CD4-positive, alpha-beta T cell treated with Interleukin-2 at 100 ng/mL for 4 hours (primary cell): ENCODE data around the gene TOR1A.

Experiments used
- DNase-seq: peaks from one replicate; pipeline ENCODE4 v3.0.0-alpha.2; 2020; ENCODE audit warnings: low spot score

Gene TOR1A

GRCh38 chr9:129823935-129824601, at the start of gene TOR1A:
Gene TOR1A (minus strand): TSS chr9:129824136. CDS start chr9:129824085, 51 bp downstream.
- peak; percentile 93 for DNase-seq

- DNase-seq: no peak
Measured at GRCh38 chr9:129871046-129871445, 47.1 kb upstream of the TOR1A start.

- no peak for DNase-seq
Measured at GRCh38 chr9:129869585-129870501, 45.9 kb upstream of the TOR1A start.

GRCh38 chr9:129868872-129869486, 45.0 kb upstream of the TOR1A start:
- DNase-seq: peak; percentile 96

- no peak for DNase-seq
Measured at GRCh38 chr9:129868023-129868871, 44.3 kb upstream of the TOR1A start.

GRCh38 chr9:129867136-129868022, 43.4 kb upstream of the TOR1A start:
- no peak for DNase-seq

- DNase-seq: peak; percentile 59
Measured at GRCh38 chr9:129866394-129867135, 42.6 kb upstream of the TOR1A start.

- no peak for DNase-seq
Measured at GRCh38 chr9:129865668-129866320, 41.9 kb upstream of the TOR1A start.

GRCh38 chr9:129864991-129865647, 41.2 kb upstream of the TOR1A start:
- no peak for DNase-seq

GRCh38 chr9:129863059-129863690, 39.2 kb upstream of the TOR1A start:
- DNase-seq: peak; percentile 79

GRCh38 chr9:129861447-129861827, 37.5 kb upstream of the TOR1A start:
- no peak for DNase-seq

- DNase-seq: no peak
Measured at GRCh38 chr9:129860653-129861446, 36.9 kb upstream of the TOR1A start.

GRCh38 chr9:129858167-129858962, 34.4 kb upstream of the TOR1A start:
- no peak for DNase-seq

GRCh38 chr9:129857207-129857606, 33.3 kb upstream of the TOR1A start:
- DNase-seq: no peak

- no peak for DNase-seq
Measured at GRCh38 chr9:129854588-129855110, 30.7 kb upstream of the TOR1A start.

GRCh38 chr9:129853614-129854013, 29.7 kb upstream of the TOR1A start:
- DNase-seq: no peak

- DNase-seq: no peak
Measured at GRCh38 chr9:129852579-129852978, 28.6 kb upstream of the TOR1A start.
